ENCODE measurements around the gene ZNF79.

ZNF79 gene

DNA sequence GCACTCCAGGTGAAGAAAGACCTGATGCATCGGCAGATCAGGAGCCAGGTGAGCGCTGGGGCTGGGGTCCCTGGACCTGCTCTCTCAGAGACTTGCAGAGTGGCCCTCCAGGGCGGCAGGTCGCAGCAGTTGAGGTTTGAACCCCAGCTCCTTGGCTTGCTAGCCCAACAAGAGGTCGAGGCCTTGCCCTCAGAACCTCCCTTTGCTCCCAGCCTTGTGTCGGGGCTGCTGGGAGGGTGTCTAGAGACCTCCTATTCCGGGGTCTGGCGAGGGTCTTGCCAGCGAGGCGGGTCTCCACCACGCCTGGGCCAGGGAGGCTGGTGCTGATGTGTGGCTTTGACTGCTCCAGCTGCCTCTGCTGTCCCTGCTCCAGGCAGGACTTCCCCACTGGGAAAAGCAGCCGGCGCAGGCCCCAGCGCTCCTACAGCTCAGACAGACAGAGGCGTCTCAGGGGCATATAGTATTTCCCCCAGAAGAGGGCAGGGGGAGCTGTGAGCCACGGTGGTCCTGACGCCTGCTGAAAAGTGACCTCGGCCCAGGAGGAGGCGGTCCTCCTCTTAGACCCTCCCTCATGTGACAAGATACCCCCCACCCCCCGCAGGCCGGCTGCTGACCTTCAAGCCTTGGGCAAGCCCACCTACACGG, 65.4 kb downstream of the ZNF79 start:
- TF ChIP-seq, protein P1, sequence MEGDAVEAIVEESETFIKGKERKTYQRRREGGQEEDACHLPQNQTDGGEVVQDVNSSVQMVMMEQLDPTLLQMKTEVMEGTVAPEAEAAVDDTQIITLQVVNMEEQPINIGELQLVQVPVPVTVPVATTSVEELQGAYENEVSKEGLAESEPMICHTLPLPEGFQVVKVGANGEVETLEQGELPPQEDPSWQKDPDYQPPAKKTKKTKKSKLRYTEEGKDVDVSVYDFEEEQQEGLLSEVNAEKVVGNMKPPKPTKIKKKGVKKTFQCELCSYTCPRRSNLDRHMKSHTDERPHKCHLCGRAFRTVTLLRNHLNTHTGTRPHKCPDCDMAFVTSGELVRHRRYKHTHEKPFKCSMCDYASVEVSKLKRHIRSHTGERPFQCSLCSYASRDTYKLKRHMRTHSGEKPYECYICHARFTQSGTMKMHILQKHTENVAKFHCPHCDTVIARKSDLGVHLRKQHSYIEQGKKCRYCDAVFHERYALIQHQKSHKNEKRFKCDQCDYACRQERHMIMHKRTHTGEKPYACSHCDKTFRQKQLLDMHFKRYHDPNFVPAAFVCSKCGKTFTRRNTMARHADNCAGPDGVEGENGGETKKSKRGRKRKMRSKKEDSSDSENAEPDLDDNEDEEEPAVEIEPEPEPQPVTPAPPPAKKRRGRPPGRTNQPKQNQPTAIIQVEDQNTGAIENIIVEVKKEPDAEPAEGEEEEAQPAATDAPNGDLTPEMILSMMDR (IDR thresholded peaks at IDR 0.05; ENCODE audit: borderline replicate concordance, control extremely low read depth, extremely low read depth, insufficient read depth, missing control alignments), result no peak
- no peak for DNase-seq (ENCODE audit: low spot score)
- in situ Hi-C loops (cut with MboI; ENCODE audit: low sequenced_read_pairs, unreplicated experiment), result no loop called here

DNA sequence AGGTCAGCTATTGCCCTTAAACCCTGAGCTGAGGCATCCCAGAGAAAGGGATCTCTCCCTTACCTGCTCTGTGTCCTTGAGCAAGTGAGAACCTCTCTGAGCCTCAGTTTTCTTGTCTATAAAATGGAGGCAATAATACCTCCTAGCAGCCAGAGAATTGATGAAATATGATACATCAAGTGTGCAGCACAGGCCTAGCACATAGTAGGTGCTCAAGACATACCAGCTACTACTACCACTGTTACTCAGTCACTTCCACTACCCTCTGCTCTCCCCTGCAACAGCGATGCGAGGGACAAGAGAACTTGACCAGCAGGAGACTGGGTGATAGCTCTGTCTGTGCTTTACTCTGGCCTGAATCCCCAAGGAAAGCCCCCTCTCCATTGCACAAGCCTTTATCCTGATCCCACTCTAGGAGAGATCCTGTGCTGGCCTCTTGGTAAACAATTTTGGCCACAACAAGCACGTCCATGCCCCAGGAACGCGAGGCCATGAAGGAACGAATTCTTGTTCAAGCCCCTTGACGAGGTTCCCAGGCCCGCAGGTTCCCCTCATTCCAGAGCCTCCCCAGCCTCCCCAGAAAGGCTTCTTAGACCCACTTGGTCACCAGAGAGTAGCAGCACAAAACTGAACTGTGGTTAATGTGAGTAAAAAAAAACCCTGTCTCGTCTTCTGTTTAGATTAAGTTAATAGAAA, 66.5 kb downstream of the ZNF79 start:
- in situ Hi-C loops (cut with MboI; ENCODE audit: low sequenced_read_pairs, unreplicated experiment), result no loop called here
- no peak for DNase-seq (ENCODE audit: low spot score)
- TF ChIP-seq, protein P1 (IDR thresholded peaks at IDR 0.05; ENCODE audit: borderline replicate concordance, control extremely low read depth, extremely low read depth, insufficient read depth, missing control alignments), result no peak

GRCh38 chr9:127491516-127491915, 67.3 kb downstream of the ZNF79 start:
- TF ChIP-seq, protein P1 (IDR thresholded peaks at IDR 0.05; ENCODE audit: borderline replicate concordance, control extremely low read depth, extremely low read depth, insufficient read depth, missing control alignments), result no peak
- in situ Hi-C loops (cut with MboI; ENCODE audit: low sequenced_read_pairs, unreplicated experiment), result no loop called here
- no peak for DNase-seq (ENCODE audit: low spot score)

DNA sequence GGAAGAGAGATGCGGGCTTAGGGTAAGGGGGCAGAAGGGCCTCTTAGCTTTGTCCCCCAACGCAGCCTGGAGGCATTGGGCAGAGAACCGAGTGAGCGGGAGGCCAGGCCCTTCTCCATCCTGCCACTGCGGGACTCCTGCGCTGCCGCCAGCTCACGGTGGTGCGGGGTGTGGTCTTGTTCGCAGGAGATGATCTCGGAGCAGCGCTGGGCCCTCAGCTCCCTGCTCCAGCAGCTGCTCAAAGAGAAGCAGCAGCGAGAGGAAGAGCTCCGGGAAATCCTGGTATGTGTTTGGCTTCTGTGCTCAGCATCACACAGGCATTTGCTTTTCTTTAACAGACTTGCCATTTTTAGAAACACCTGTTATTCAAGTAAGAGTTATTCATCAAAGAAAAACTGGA, 68.4 kb downstream of the ZNF79 start:
- DNase-seq (ENCODE audit: low spot score), result no peak
- TF ChIP-seq, protein P1 (IDR thresholded peaks at IDR 0.05; ENCODE audit: borderline replicate concordance, control extremely low read depth, extremely low read depth, insufficient read depth, missing control alignments), result no peak
- in situ Hi-C loops (cut with MboI; ENCODE audit: low sequenced_read_pairs, unreplicated experiment), result no loop called here

DNA sequence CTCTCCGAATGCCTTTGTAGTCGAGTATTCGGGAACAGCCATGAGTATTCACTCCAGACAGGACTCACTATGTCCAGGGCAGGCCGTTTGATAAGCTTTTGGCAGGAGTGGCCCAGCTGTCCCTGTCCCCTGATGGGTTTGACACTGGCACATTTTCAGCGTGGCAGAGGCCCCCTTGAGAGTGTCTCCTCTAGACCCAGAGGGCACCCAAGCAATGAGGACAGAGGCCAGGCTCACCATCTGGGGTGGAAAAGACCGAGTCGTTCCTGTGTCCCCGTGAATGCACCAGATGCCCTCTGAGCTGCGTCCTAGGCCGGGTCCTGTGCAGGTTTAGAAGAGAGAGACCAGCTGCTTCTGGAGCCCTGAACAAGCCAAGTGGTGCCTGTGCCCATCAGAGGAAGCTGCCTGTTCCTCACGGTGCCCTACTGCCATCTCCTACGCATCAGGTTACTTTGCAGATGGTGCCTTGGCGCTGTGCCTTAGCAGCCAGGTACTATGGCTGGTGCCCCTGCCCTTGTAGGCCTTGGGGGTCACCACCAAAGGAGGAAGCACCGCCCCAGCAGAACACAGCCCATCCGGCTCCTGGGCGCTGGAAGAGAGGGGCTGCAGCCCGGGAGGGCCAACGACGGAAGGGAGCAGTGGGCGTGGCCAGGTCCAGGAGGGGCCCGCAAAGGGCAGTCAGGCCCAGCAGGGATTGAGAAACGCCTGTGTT, 69.6 kb downstream of the ZNF79 start:
- DNase-seq (ENCODE audit: low spot score), result no peak
- in situ Hi-C loops (cut with MboI; ENCODE audit: low sequenced_read_pairs, unreplicated experiment), result no loop called here
- TF ChIP-seq, protein P1 (IDR thresholded peaks at IDR 0.05; ENCODE audit: borderline replicate concordance, control extremely low read depth, extremely low read depth, insufficient read depth, missing control alignments), result no peak

DNA sequence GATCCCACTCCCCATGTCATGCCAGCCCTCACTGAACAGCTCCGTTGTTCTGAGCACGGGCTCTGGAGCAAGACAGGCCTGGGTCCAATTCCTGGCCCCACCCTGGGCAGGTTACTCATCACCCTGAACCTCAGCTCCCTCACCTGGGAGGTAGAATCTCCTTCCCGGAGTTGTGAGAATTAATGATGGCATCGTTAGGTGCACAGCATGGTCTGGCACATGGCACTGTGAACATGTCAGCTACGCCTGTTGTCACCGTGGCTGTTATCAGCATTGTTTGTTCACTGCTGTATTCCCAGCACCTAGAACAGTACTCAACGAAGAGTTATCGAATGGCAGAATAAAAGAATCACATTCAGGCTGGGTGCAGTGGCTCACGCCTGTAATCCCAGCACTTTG, 70.1 kb downstream of the ZNF79 start:
- DNase-seq (ENCODE audit: low spot score), result no peak
- in situ Hi-C loops (cut with MboI; ENCODE audit: low sequenced_read_pairs, unreplicated experiment), result no loop called here
- TF ChIP-seq, protein P1 (IDR thresholded peaks at IDR 0.05; ENCODE audit: borderline replicate concordance, control extremely low read depth, extremely low read depth, insufficient read depth, missing control alignments), result no peak
